Measurements from ENCODE around the gene C20orf173.

DNA sequence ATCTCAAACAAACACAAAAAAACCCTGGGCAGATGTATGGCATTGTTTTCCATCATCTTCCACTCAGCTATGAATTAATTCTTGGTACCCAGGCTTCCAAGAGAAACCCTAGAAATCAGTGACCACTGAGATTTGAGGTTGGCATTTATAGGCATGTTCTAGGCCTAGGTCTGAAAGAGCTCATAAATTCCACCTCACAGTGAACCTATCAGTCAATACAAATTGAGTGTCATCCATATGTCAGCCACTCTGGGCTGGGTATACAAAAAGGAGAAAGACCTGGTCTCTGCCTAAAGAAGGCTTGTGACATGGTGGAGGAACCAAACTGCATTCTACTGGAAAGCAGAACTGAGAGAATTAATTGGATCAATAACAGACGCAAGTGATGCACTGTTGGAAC, 30.2 kb downstream of the C20orf173 start:
- TF ChIP-seq CTCF (conservative IDR thresholded peaks at IDR 0.05 in 1 of 2, IDR thresholded peaks at IDR 0.05 in 1 of 2; ENCODE audit: extremely low read depth in 1 of 2, insufficient read depth in 1 of 2, low read depth in 1 of 2, low read length in 2 of 2) (no peak), EZH2 (IDR thresholded peaks at IDR 0.05; ENCODE audit: borderline replicate concordance, low read length) (no peak)

All from mammary epithelial cell (primary cell).